ENCODE data around the gene BRIP1.

The BRIP1 gene

DNA sequence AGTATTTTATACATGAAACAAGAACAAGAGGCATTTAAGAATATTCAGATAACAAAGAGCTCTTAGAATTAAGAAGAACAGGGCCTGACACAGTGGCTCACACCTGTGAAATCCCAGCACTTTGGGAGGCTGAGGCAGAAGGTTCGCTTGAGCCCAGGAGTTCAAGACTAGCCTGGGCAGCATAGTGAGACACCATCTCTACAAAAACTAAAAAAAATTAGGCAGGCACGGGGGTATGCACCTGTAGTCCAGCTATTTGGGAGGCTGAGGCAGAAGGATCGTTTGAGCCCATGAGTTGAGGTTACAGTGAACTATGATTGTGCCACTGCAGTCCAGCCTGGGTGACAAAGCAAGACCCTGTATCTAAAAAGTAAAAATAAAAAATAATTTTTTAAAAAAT, 12.5 kb upstream of the BRIP1 start:
- Histone ChIP-seq H3K27ac (no peak overlapping the region), H3K9ac (no peak overlapping the region), H3K36me3 (ENCODE audit: control insufficient read depth, insufficient read depth, low read length) (no peaks in the 10 kb centered on the region), H3K79me2 (no peaks in the 10 kb centered on the region), H3K27me3 (ENCODE audit: control insufficient read depth, insufficient read depth, low read length) (no peaks in the 10 kb centered on the region), H2AFZ (no peak overlapping the region), H3K4me2 (ENCODE audit: low read length) (no peak overlapping the region), H3K9me3 (ENCODE audit: control insufficient read depth, low read length) (no peaks in the 10 kb centered on the region), H3K4me3 (ENCODE audit: low read depth, low read length) (no peak overlapping the region), H3K4me1 (no peaks in the 10 kb centered on the region)
- TF ChIP-seq, protein P1, sequence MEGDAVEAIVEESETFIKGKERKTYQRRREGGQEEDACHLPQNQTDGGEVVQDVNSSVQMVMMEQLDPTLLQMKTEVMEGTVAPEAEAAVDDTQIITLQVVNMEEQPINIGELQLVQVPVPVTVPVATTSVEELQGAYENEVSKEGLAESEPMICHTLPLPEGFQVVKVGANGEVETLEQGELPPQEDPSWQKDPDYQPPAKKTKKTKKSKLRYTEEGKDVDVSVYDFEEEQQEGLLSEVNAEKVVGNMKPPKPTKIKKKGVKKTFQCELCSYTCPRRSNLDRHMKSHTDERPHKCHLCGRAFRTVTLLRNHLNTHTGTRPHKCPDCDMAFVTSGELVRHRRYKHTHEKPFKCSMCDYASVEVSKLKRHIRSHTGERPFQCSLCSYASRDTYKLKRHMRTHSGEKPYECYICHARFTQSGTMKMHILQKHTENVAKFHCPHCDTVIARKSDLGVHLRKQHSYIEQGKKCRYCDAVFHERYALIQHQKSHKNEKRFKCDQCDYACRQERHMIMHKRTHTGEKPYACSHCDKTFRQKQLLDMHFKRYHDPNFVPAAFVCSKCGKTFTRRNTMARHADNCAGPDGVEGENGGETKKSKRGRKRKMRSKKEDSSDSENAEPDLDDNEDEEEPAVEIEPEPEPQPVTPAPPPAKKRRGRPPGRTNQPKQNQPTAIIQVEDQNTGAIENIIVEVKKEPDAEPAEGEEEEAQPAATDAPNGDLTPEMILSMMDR (IDR thresholded peaks at IDR 0.05): no peak

GRCh38 chr17:61875285-61875684, 12.0 kb upstream of the BRIP1 start:
- Histone ChIP-seq H3K79me2 (no peaks in the 10 kb centered on the region), H3K9me3 (ENCODE audit: control insufficient read depth, low read length) (no peaks in the 10 kb centered on the region), H3K4me3 (ENCODE audit: low read depth, low read length) (no peak overlapping the region), H2AFZ (no peak overlapping the region), H3K27ac (no peak overlapping the region), H3K9ac (no peak overlapping the region), H3K27me3 (ENCODE audit: control insufficient read depth, insufficient read depth, low read length) (no peaks in the 10 kb centered on the region), H3K36me3 (ENCODE audit: control insufficient read depth, insufficient read depth, low read length) (no peaks in the 10 kb centered on the region), H3K4me2 (ENCODE audit: low read length) (no peak overlapping the region), H3K4me1 (no peaks in the 10 kb centered on the region)
- TF ChIP-seq, protein P1 (IDR thresholded peaks at IDR 0.05): no peak

GRCh38 chr17:61874075-61874474, 10.7 kb upstream of the BRIP1 start:
- H3K27ac ChIP-seq: no peak overlapping the region
- TF ChIP-seq, protein P1 (IDR thresholded peaks at IDR 0.05): no peak
- H3K4me2 ChIP-seq (ENCODE audit: low read length): no peak overlapping the region
- H3K9me3 ChIP-seq (ENCODE audit: control insufficient read depth, low read length): no peaks in the 10 kb centered on the region
- no peak overlapping the region for H2AFZ ChIP-seq
- no peaks in the 10 kb centered on the region for H3K4me1 ChIP-seq
- no peaks in the 10 kb centered on the region for H3K79me2 ChIP-seq
- H3K9ac ChIP-seq: no peak overlapping the region
- H3K4me3 ChIP-seq (ENCODE audit: low read depth, low read length): no peak overlapping the region
- H3K27me3 ChIP-seq (ENCODE audit: control insufficient read depth, insufficient read depth, low read length): no peaks in the 10 kb centered on the region
- no peaks in the 10 kb centered on the region for H3K36me3 ChIP-seq (ENCODE audit: control insufficient read depth, insufficient read depth, low read length)

DNA sequence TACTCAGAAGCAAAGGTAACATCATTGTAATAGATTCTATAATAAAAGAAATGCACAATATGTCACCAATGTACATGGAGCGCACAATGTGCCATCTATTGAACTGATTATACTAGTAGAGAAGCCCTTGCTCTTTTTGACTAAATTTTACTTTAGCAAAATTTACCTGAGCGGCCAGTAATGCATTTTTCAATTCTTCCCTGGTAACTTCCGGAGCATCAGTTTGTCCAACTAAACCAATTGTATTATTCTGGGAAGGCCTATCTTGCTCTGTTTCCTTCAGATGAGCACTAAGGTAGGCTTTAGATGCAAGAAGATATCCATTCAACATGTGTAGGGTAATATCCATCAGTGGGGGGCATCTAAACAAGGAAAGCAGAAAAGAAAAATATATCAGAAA, 8.8 kb upstream of the BRIP1 start:
- Histone ChIP-seq H3K4me3 (ENCODE audit: low read depth, low read length) (no peak overlapping the region), H3K4me2 (ENCODE audit: low read length) (no peak overlapping the region), H3K27me3 (ENCODE audit: control insufficient read depth, insufficient read depth, low read length) (no peaks in the 10 kb centered on the region), H3K4me1 (no peaks in the 10 kb centered on the region), H3K36me3 (ENCODE audit: control insufficient read depth, insufficient read depth, low read length) (no peaks in the 10 kb centered on the region), H3K9me3 (ENCODE audit: control insufficient read depth, low read length) (no peaks in the 10 kb centered on the region), H3K27ac (no peak overlapping the region), H2AFZ (no peak overlapping the region), H3K9ac (no peak overlapping the region), H3K79me2 (no peaks in the 10 kb centered on the region)
- TF ChIP-seq, protein P1 (IDR thresholded peaks at IDR 0.05): no peak

DNA sequence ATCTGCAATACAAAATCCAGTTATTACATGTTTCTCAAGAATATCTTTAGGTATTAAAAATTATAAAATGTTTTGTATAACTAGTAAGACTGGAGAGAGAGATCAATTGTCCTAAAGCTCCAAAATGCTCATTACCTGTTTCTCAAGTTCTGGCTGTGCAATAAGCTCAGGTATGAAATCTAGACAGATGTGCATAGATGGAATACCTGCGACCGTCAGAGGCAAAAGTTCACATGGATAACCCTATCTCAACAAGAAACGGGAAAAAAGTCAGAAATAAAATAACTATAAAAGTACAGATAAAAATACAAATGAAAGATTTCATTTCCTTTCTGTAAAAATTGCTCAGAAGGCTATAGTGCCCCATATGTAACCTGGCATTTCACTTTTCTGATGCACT, 5.8 kb upstream of the BRIP1 start:
- H3K36me3 ChIP-seq (ENCODE audit: control insufficient read depth, insufficient read depth, low read length): no peaks in the 10 kb centered on the region
- TF ChIP-seq, protein P1 (IDR thresholded peaks at IDR 0.05): no peak
- H3K4me2 ChIP-seq (ENCODE audit: low read length): no peak overlapping the region
- H3K4me1 ChIP-seq: no peaks in the 10 kb centered on the region
- H3K4me3 ChIP-seq (ENCODE audit: low read depth, low read length): no peak overlapping the region
- no peaks in the 10 kb centered on the region for H3K9me3 ChIP-seq (ENCODE audit: control insufficient read depth, low read length)
- H3K79me2 ChIP-seq: no peaks in the 10 kb centered on the region
- no peak overlapping the region for H3K27ac ChIP-seq
- H2AFZ ChIP-seq: no peak overlapping the region
- no peak overlapping the region for H3K9ac ChIP-seq
- H3K27me3 ChIP-seq (ENCODE audit: control insufficient read depth, insufficient read depth, low read length): no peaks in the 10 kb centered on the region
